HG03460 (cell line): ENCODE measurements around the gene RBP3.

Experiments used
- ATAC-seq: cut with Tn5 transposase; IDR thresholded peaks from one replicate; pipeline ENCODE4 v1.9.1; 2021; ENCODE audit not compliant: unreplicated experiment

RBP3 gene

GRCh38 chr10:47335906-47336305, 12.3 kb upstream of the RBP3 start:
- no peak for ATAC-seq

GRCh38 chr10:47336387-47337134, 11.6 kb upstream of the RBP3 start:
- ATAC-seq: no peak

GRCh38 chr10:47337310-47337709, 10.9 kb upstream of the RBP3 start:
- ATAC-seq: no peak

- ATAC-seq: no peak
Measured at GRCh38 chr10:47339186-47339735, 8.9 kb upstream of the RBP3 start.

GRCh38 chr10:47339759-47340607, 8.2 kb upstream of the RBP3 start:
- no peak for ATAC-seq

GRCh38 chr10:47340608-47341170, 7.5 kb upstream of the RBP3 start:
- ATAC-seq: no peak

GRCh38 chr10:47344996-47345870, 2.9 kb upstream of the RBP3 start:
- ATAC-seq: no peak

- ATAC-seq: no peak
Measured at GRCh38 chr10:47346581-47347302, 1.4 kb upstream of the RBP3 start.

- ATAC-seq: no peak
Measured at GRCh38 chr10:47347303-47347675, 874 bp upstream of the RBP3 start.

GRCh38 chr10:47348661-47349470, 703 bp downstream of the RBP3 start:
- ATAC-seq: no peak

- no peak for ATAC-seq
Measured at GRCh38 chr10:47349516-47349915, 1.4 kb downstream of the RBP3 start.

- no peak for ATAC-seq
Measured at GRCh38 chr10:47349941-47350371, 1.8 kb downstream of the RBP3 start.

GRCh38 chr10:47350671-47351640, 2.8 kb downstream of the RBP3 start:
- ATAC-seq: no peak

GRCh38 chr10:47351899-47352815, 4.0 kb downstream of the RBP3 start:
- ATAC-seq: no peak

GRCh38 chr10:47353351-47353750, 5.2 kb downstream of the RBP3 start:
- no peak for ATAC-seq

- no peak for ATAC-seq
Measured at GRCh38 chr10:47354165-47354564, 6.0 kb downstream of the RBP3 start.

- ATAC-seq: no peak
Measured at GRCh38 chr10:47354900-47355299, 6.7 kb downstream of the RBP3 start.
